ENCODE data around the gene GOT1. TPM values are rescaled to one million over a fixed set of nuclear protein-coding genes. Genes with fewer than 3 reads are reported as not detected.
A peak's percentile ranks its signal among the peaks of the same experiment; 100 is the strongest.

The GOT1 gene
- total and polyA plus RNA-seq, 2 experiments from 2014 or later = 36.8 to 37.7 TPM

GRCh38 chr10:99430116-99430450 lies 341 bp downstream of the GOT1 start:
- peak overlapping the region; percentile 96 for H3K4me3 Mint-ChIP-seq
- H3K27me3 Mint-ChIP-seq (ENCODE audit: insufficient read depth, low read depth, poor library complexity) = peaks cover 12% of the 10 kb centered on the region
- Histone ChIP-seq H3K4me2 (peak overlapping the region; percentile 95), H3K79me2 (replicated peaks; ENCODE audit: insufficient read depth) (peaks cover 49% of the 10 kb centered on the region), H3K27me3 (ENCODE audit: insufficient read depth) (no peaks in the 10 kb centered on the region), H3F3A (replicated peaks; ENCODE audit: low read depth) (no peaks in the 10 kb centered on the region), H3K4me1 (ENCODE audit: insufficient read depth) (peaks cover 6% of the 10 kb centered on the region; the same call in 1 of the 2 replicates), H2AFZ (no peak overlapping the region), H3K4me3 (peak overlapping the region; percentile 77), H3K9me2 (ENCODE audit: insufficient read depth) (no peaks in the 10 kb centered on the region), H3K36me3 (ENCODE audit: insufficient read depth) (0 out of 2 replicates have a peak, but pooled peaks cover 6% of the 10 kb centered on the region), H4K20me1 (replicated peaks; ENCODE audit: insufficient read depth) (peaks cover 4% of the 10 kb centered on the region; the same call in 1 of the 2 replicates), H3K27ac (ENCODE audit: low read depth) (peak overlapping the region; percentile 68; the same call in 1 of the 2 replicates)
- no peaks in the 10 kb centered on the region; the same call in 1 of the 3 replicates for H3K36me3 Mint-ChIP-seq (ENCODE audit: low read depth)
- ATAC-seq = peak; percentile 8
- peak overlapping the region; percentile 99 for H3K27ac Mint-ChIP-seq
- H3K4me1 Mint-ChIP-seq = peaks cover 15% of the 10 kb centered on the region
- TF ChIP-seq REST (IDR thresholded peaks at IDR 0.05; ENCODE audit: unreplicated experiment) (no peak), ZNF462 (CRISPR knock-in tag; IDR thresholded peaks at IDR 0.05) (no peak), ETS1 (IDR thresholded peaks at IDR 0.05) (no peak), NANOG (IDR thresholded peaks at IDR 0.05; ENCODE audit: borderline replicate concordance) (no peak), EZH2 (IDR thresholded peaks at IDR 0.05; ENCODE audit: low read depth, unreplicated experiment) (no peak), JUNB (IDR thresholded peaks at IDR 0.05; ENCODE audit: unreplicated experiment) (no peak), ZNF331 (CRISPR knock-in tag; IDR thresholded peaks at IDR 0.05; ENCODE audit: low read depth) (no peak), POLR2AphosphoS5 (IDR thresholded peaks at IDR 0.05; ENCODE audit: low read depth) (no peak), EZH2phosphoT487 (IDR thresholded peaks at IDR 0.05; ENCODE audit: unreplicated experiment) (no peak), ZNF114 (CRISPR knock-in tag; IDR thresholded peaks at IDR 0.05) (no peak), CREB1 (CRISPR knock-in tag; IDR thresholded peaks at IDR 0.05; ENCODE audit: low read depth) (no peak), CTCF (conservative IDR thresholded peaks at IDR 0.05; ENCODE audit: low read depth in 2 of 2) (no peak), STAT1 (IDR thresholded peaks at IDR 0.05; ENCODE audit: unreplicated experiment) (no peak)
- no peaks in the 10 kb centered on the region; the same call in 2 of the 3 replicates for H3K9me3 Mint-ChIP-seq
- DNase-seq (ENCODE audit: low spot score) = peak; percentile 18
